Astrocyte of the spinal cord (primary cell): ENCODE measurements around the gene CARMIL3.

Experiments
- DNase-seq: peaks from one replicate; pipeline ENCODE4 v3.0.0; 2011; ENCODE audit warnings: low read depth, low spot score
- H3K4me3 ChIP-seq: 2 replicates; pipeline ENCODE4 v1.5.1; 2011; ENCODE audit warnings: low read depth, mild to moderate bottlenecking, low read length, moderate library complexity
- CTCF ChIP-seq: IDR thresholded peaks from 2 replicates; pipeline ENCODE4 v1.5.1; 2012; ENCODE audit warnings: low read depth, mild to moderate bottlenecking, low read length, inconsistent platforms
- in situ Hi-C: cut with HindIII; loops from 2 replicates; pipeline ENCODE4 v1.10.0; 2017; ENCODE audit warnings: low sequenced_read_pairs

Gene CARMIL3

GRCh38 chr14:24080142-24080530 lies 28.3 kb downstream of the CARMIL3 start:
- H3K4me3 ChIP-seq: no peak overlapping the region
- in situ Hi-C loops: no loop called here
- no peak for TF ChIP-seq CTCF
- DNase-seq: no peak

GRCh38 chr14:24080888-24081738 lies 29.3 kb downstream of the CARMIL3 start:
- peak overlapping the region; percentile 45 for H3K4me3 ChIP-seq
- peak; percentile 6 for DNase-seq

GRCh38 chr14:24081739-24082211 lies 30.0 kb downstream of the CARMIL3 start:
- no peak for DNase-seq
- H3K4me3 ChIP-seq: no peak overlapping the region
- in situ Hi-C loops: no loop called here
- no peak for TF ChIP-seq CTCF

More at GRCh38 chr14:24080888-24081738, 29.3 kb downstream of the CARMIL3 start:
- in situ Hi-C loops: no loop called here
- no peak for TF ChIP-seq CTCF

GRCh38 chr14:24082411-24083080 lies 30.7 kb downstream of the CARMIL3 start:
- TF ChIP-seq CTCF: no peak
- no peak overlapping the region for H3K4me3 ChIP-seq
- DNase-seq: no peak
- in situ Hi-C loops: no loop called here

GRCh38 chr14:24083462-24083861 lies 31.7 kb downstream of the CARMIL3 start:
- in situ Hi-C loops: no loop called here
- no peak overlapping the region for H3K4me3 ChIP-seq
- DNase-seq: no peak
- no peak for TF ChIP-seq CTCF

GRCh38 chr14:24084440-24084839 lies 32.6 kb downstream of the CARMIL3 start:
- no peak for DNase-seq
- no peak for TF ChIP-seq CTCF
- H3K4me3 ChIP-seq: no peak overlapping the region
- in situ Hi-C loops: no loop called here
